Measurements from ENCODE around the gene DMD. TPM values are rescaled to one million over a fixed set of nuclear protein-coding genes. Genes with fewer than 3 reads are reported as not detected.

Gene DMD
- polyA plus RNA-seq, 1 donor from 2014 or later, result 21.6 TPM

GRCh38 chrX:31934842-31935370 lies 1276.4 kb downstream of the DMD start:
- no peaks in the 10 kb centered on the region for H3K27me3 ChIP-seq (ENCODE audit: insufficient read depth, low read depth, low read length)
- H3K9me3 ChIP-seq (ENCODE audit: low read length), result no peaks in the 10 kb centered on the region
- no peak overlapping the region for H3K9ac ChIP-seq (ENCODE audit: low read length)
- H3K4me2 ChIP-seq (ENCODE audit: low read length), result no peak overlapping the region
- TF ChIP-seq SMC3 (conservative IDR thresholded peaks at IDR 0.05; ENCODE audit: poor library complexity) (no peak), RAD21 (conservative IDR thresholded peaks at IDR 0.05) (no peak), EZH2 (IDR thresholded peaks at IDR 0.05; ENCODE audit: borderline replicate concordance, insufficient read depth, low read length, poor library complexity, severe bottlenecking) (no peak), MXI1 (conservative IDR thresholded peaks at IDR 0.05; ENCODE audit: poor library complexity, severe bottlenecking) (no peak), TAF1 (IDR thresholded peaks at IDR 0.05; ENCODE audit: low read depth) (no peak), POLR2AphosphoS5 (IDR thresholded peaks at IDR 0.05) (no peak), EP300 (conservative IDR thresholded peaks at IDR 0.05; ENCODE audit: poor library complexity, severe bottlenecking) (no peak)
- TF ChIP-seq, protein P1, sequence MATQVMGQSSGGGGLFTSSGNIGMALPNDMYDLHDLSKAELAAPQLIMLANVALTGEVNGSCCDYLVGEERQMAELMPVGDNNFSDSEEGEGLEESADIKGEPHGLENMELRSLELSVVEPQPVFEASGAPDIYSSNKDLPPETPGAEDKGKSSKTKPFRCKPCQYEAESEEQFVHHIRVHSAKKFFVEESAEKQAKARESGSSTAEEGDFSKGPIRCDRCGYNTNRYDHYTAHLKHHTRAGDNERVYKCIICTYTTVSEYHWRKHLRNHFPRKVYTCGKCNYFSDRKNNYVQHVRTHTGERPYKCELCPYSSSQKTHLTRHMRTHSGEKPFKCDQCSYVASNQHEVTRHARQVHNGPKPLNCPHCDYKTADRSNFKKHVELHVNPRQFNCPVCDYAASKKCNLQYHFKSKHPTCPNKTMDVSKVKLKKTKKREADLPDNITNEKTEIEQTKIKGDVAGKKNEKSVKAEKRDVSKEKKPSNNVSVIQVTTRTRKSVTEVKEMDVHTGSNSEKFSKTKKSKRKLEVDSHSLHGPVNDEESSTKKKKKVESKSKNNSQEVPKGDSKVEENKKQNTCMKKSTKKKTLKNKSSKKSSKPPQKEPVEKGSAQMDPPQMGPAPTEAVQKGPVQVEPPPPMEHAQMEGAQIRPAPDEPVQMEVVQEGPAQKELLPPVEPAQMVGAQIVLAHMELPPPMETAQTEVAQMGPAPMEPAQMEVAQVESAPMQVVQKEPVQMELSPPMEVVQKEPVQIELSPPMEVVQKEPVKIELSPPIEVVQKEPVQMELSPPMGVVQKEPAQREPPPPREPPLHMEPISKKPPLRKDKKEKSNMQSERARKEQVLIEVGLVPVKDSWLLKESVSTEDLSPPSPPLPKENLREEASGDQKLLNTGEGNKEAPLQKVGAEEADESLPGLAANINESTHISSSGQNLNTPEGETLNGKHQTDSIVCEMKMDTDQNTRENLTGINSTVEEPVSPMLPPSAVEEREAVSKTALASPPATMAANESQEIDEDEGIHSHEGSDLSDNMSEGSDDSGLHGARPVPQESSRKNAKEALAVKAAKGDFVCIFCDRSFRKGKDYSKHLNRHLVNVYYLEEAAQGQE (IDR thresholded peaks at IDR 0.05; ENCODE audit: borderline replicate concordance), result no peak
- TF ChIP-seq, protein P2, sequence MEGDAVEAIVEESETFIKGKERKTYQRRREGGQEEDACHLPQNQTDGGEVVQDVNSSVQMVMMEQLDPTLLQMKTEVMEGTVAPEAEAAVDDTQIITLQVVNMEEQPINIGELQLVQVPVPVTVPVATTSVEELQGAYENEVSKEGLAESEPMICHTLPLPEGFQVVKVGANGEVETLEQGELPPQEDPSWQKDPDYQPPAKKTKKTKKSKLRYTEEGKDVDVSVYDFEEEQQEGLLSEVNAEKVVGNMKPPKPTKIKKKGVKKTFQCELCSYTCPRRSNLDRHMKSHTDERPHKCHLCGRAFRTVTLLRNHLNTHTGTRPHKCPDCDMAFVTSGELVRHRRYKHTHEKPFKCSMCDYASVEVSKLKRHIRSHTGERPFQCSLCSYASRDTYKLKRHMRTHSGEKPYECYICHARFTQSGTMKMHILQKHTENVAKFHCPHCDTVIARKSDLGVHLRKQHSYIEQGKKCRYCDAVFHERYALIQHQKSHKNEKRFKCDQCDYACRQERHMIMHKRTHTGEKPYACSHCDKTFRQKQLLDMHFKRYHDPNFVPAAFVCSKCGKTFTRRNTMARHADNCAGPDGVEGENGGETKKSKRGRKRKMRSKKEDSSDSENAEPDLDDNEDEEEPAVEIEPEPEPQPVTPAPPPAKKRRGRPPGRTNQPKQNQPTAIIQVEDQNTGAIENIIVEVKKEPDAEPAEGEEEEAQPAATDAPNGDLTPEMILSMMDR (IDR thresholded peaks at IDR 0.05; ENCODE audit: poor library complexity, severe bottlenecking), result no peak
- no peak overlapping the region for H3K27ac ChIP-seq (ENCODE audit: low read length)
- no peak overlapping the region for H2AFZ ChIP-seq (ENCODE audit: low read depth, low read length)
- H3K4me3 ChIP-seq (ENCODE audit: low read length), result no peak overlapping the region
- no peaks in the 10 kb centered on the region for H3F3A ChIP-seq (ENCODE audit: insufficient read depth, low read length, poor library complexity, severe bottlenecking)
- H3K79me2 ChIP-seq (replicated peaks; ENCODE audit: insufficient read depth, low read length), result no peaks in the 10 kb centered on the region
- no peaks in the 10 kb centered on the region for H3K36me3 ChIP-seq (ENCODE audit: insufficient read depth, low read length)
- no peaks in the 10 kb centered on the region for H3K9me2 ChIP-seq (ENCODE audit: insufficient read depth, low read length)
- no peaks in the 10 kb centered on the region for H4K20me1 ChIP-seq (ENCODE audit: insufficient read depth)

DNA sequence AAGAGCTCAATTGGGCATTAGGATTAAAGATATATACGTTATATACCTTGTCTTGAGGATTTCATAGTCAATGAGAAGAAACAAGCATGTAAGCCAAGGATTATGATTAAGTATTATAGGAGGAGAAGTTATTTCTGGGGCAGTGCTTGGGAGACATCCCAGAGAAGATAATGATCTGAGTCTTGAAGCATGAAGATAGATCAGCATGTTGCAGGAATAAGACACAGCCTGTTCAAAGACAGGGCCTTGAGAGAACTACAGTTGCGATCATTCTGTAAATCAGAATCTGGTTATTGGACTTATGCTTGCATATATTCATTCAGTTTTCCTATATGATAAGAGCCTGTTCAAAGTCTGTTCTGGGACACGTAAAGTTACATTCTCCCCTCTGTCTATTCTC lies 1277.3 kb downstream of the DMD start:
- no peaks in the 10 kb centered on the region for H4K20me1 ChIP-seq (ENCODE audit: insufficient read depth)
- H3F3A ChIP-seq (ENCODE audit: insufficient read depth, low read length, poor library complexity, severe bottlenecking), result no peaks in the 10 kb centered on the region
- no peak overlapping the region for H3K4me2 ChIP-seq (ENCODE audit: low read length)
- H3K27ac ChIP-seq (ENCODE audit: low read length), result no peak overlapping the region
- H3K9me2 ChIP-seq (ENCODE audit: insufficient read depth, low read length), result no peaks in the 10 kb centered on the region
- no peaks in the 10 kb centered on the region for H3K9me3 ChIP-seq (ENCODE audit: low read length)
- H2AFZ ChIP-seq (ENCODE audit: low read depth, low read length), result no peak overlapping the region
- no peak overlapping the region for H3K4me3 ChIP-seq (ENCODE audit: low read length)
- no peak overlapping the region for H3K9ac ChIP-seq (ENCODE audit: low read length)
- no peaks in the 10 kb centered on the region for H3K36me3 ChIP-seq (ENCODE audit: insufficient read depth, low read length)
- TF ChIP-seq, protein P1 (IDR thresholded peaks at IDR 0.05; ENCODE audit: borderline replicate concordance), result no peak
- TF ChIP-seq POLR2AphosphoS5 (IDR thresholded peaks at IDR 0.05), result no peak
- TF ChIP-seq, protein P2 (IDR thresholded peaks at IDR 0.05; ENCODE audit: poor library complexity, severe bottlenecking), result no peak
- no peak for TF ChIP-seq EP300 (conservative IDR thresholded peaks at IDR 0.05; ENCODE audit: poor library complexity, severe bottlenecking)
- no peak for TF ChIP-seq MXI1 (conservative IDR thresholded peaks at IDR 0.05; ENCODE audit: poor library complexity, severe bottlenecking)
- no peak for TF ChIP-seq RAD21 (conservative IDR thresholded peaks at IDR 0.05)
- TF ChIP-seq TAF1 (IDR thresholded peaks at IDR 0.05; ENCODE audit: low read depth), result no peak
- TF ChIP-seq EZH2 (IDR thresholded peaks at IDR 0.05; ENCODE audit: borderline replicate concordance, insufficient read depth, low read length, poor library complexity, severe bottlenecking), result no peak
- TF ChIP-seq SMC3 (conservative IDR thresholded peaks at IDR 0.05; ENCODE audit: poor library complexity), result no peak
- H3K27me3 ChIP-seq (ENCODE audit: insufficient read depth, low read depth, low read length), result no peaks in the 10 kb centered on the region
- no peaks in the 10 kb centered on the region for H3K79me2 ChIP-seq (replicated peaks; ENCODE audit: insufficient read depth, low read length)
